Panc1 (cell line): ENCODE data around the gene REV1. TPM values are rescaled to one million over a fixed set of nuclear protein-coding genes. Genes with fewer than 3 reads are reported as not detected.

Experiments used
- ATAC-seq: fragments of 200-7000 bp; cut with Tn5 transposase; 2 replicates; pipeline ENCODE4 v1.9.1; 2020; ENCODE audit warnings: mild to moderate bottlenecking, moderate library complexity
- BruUV-seq: library from RNA; stranded (reverse); fragments of 400-500 nt; replicated peaks from 2 replicates; lab custom pipeline; 2021; lab: Mats Ljungman, UMichigan
- CTCF ChIA-PET: fragments of 300-600 bp; sonication (Branson Sonifier 250); formaldehyde crosslinking; loops from one replicate; lab custom pipeline; 2022; ENCODE audit warnings: antibody characterized with exemption; lab: Charles Lee
- POLR2A ChIA-PET: fragments of 300-600 bp; sonication (Branson Sonifier 250); formaldehyde crosslinking; loops from one replicate; lab custom pipeline; 2022; ENCODE audit warnings: antibody characterized with exemption; lab: Charles Lee
- DNase-seq: peaks from one replicate; pipeline ENCODE4 v3.0.0-alpha.2; 2010; ENCODE audit warnings: low read depth, low spot score
- H3K27ac ChIP-seq: 2 replicates; pipeline ENCODE4 v1.5.1; 2011; ENCODE audit warnings: mild to moderate bottlenecking, low read length, inconsistent platforms
- H3K27me3 ChIP-seq: fragments of 200-500 bp; sonication (Bioruptor generic); 2 replicates; pipeline ENCODE4 v1.6.0; 2014; ENCODE audit warnings: low read length, inconsistent platforms; ENCODE audit not compliant: control insufficient read depth, insufficient read depth
- H3K36me3 ChIP-seq: fragments of 200-500 bp; sonication (Bioruptor generic); 2 replicates; pipeline ENCODE4 v1.5.1; 2014; ENCODE audit warnings: inconsistent platforms, mild to moderate bottlenecking, low read length, moderate library complexity; ENCODE audit not compliant: control insufficient read depth, insufficient read depth
- H3K4me1 ChIP-seq: 2 replicates; pipeline ENCODE4 v1.5.1; 2011; ENCODE audit warnings: inconsistent platforms, mild to moderate bottlenecking, low read length, moderate library complexity; ENCODE audit not compliant: control insufficient read depth, insufficient read depth
- H3K4me3 ChIP-seq, 2 experiments: 2 replicates each; pipeline ENCODE4 v1.5.1; 2011 to 2012; ENCODE audit warnings: low read depth in 2 of 2, low read length in 2 of 2, mild to moderate bottlenecking in 2 of 2, inconsistent platforms in 1 of 2, moderate library complexity in 1 of 2
- H3K9me3 ChIP-seq: fragments of 200-500 bp; sonication (Bioruptor generic); 2 replicates; pipeline ENCODE4 v1.5.1; 2014; ENCODE audit warnings: low read depth, mild to moderate bottlenecking, inconsistent platforms, low read length, moderate library complexity; ENCODE audit not compliant: control insufficient read depth, insufficient read depth
- CTCF ChIP-seq: fragments of 450-650 bp; IDR thresholded peaks from 2 replicates; pipeline ENCODE4 v1.5.1; 2017; ENCODE audit warnings: mild to moderate bottlenecking
- POLR2AphosphoS5 ChIP-seq: IDR thresholded peaks from 2 replicates; pipeline ENCODE4 v1.6.1; 2012; ENCODE audit warnings: mild to moderate bottlenecking, low read depth, low read length, moderate library complexity
- REST ChIP-seq, 2 experiments: IDR thresholded peaks; 2 replicates each; pipeline ENCODE4 v1.6.1; 2011 to 2012; ENCODE audit warnings: low read depth in 2 of 2, control low read depth in 1 of 2, low read length in 1 of 2, mild to moderate bottlenecking in 1 of 2, moderate library complexity in 1 of 2; ENCODE audit not compliant: insufficient read depth in 1 of 2
- SIN3A ChIP-seq: IDR thresholded peaks from 2 replicates; pipeline ENCODE4 v1.6.1; 2012; ENCODE audit warnings: low read depth, mild to moderate bottlenecking, low read length, moderate library complexity, borderline replicate concordance; ENCODE audit not compliant: insufficient read depth
- TCF7L2 ChIP-seq: IDR thresholded peaks from 2 replicates; pipeline ENCODE4 v1.6.1; 2011; ENCODE audit warnings: mild to moderate bottlenecking, low read depth, low read length, inconsistent platforms
- in situ Hi-C: cut with HindIII; loops from 2 replicates; pipeline ENCODE4 v1.10.0; 2016; ENCODE audit warnings: low sequenced_read_pairs, low pct_unique_long_range_greater_than_20kb
- intact Hi-C: fragments of 100-400 bp; cut with micrococcal nuclease; formaldehyde crosslinking; loops from one replicate; pipeline ENCODE4 v1.10.0; 2022; ENCODE audit not compliant: unreplicated experiment
- total RNA-seq: library from RNA; stranded (reverse); gene quantifications from one replicate; pipeline ENCODE4 v1.2.1, GENCODE V29; 2021; ENCODE audit not compliant: unreplicated experiment

The REV1 gene
- total RNA-seq, 1 experiment from 2014 or later = 35.0 TPM

GRCh38 chr2:99524056-99524455, 34.2 kb upstream of the REV1 start:
- DNase-seq = no peak
- ATAC-seq = no peak
- intact Hi-C loops = no loop called here
- ChIA-PET POLR2A (no interaction called here), CTCF (no interaction called here)
- in situ Hi-C loops = no loop called here
- H3K9me3 ChIP-seq = no peaks in the 10 kb centered on the region
- no peaks in the 10 kb centered on the region for H3K36me3 ChIP-seq
- BruUV-seq = no TSS peak
- no peak overlapping the region for H3K4me3 ChIP-seq
- no peak for TF ChIP-seq REST (IDR thresholded peaks at IDR 0.05; ENCODE audit: insufficient read depth in 1 of 2, low read depth in 2 of 2, low read length in 1 of 2)
- TF ChIP-seq TCF7L2 = no peak
- no peak for TF ChIP-seq CTCF
- TF ChIP-seq SIN3A = no peak
- no peak for TF ChIP-seq POLR2AphosphoS5
- H3K27ac ChIP-seq = no peak overlapping the region
- H3K27me3 ChIP-seq = no peaks in the 10 kb centered on the region; the same call in 1 of the 2 replicates
- no peaks in the 10 kb centered on the region for H3K4me1 ChIP-seq

- ChIA-PET CTCF (no interaction called here), POLR2A (no interaction called here)
- TF ChIP-seq SIN3A (no peak), REST (IDR thresholded peaks at IDR 0.05; ENCODE audit: insufficient read depth in 1 of 2, low read depth in 2 of 2, low read length in 1 of 2) (no peak), POLR2AphosphoS5 (no peak), CTCF (no peak), TCF7L2 (no peak)
- ATAC-seq = no peak
- intact Hi-C loops = no loop called here
- no peak for DNase-seq
- Histone ChIP-seq H3K27me3 (no peaks in the 10 kb centered on the region; the same call in 1 of the 2 replicates), H3K4me3 (no peak overlapping the region), H3K4me1 (no peaks in the 10 kb centered on the region), H3K36me3 (no peaks in the 10 kb centered on the region), H3K9me3 (no peaks in the 10 kb centered on the region), H3K27ac (no peak overlapping the region)
- in situ Hi-C loops = no loop called here
- BruUV-seq = no TSS peak
These were observed 32.3 kb upstream of the REV1 start for GRCh38 chr2:99522157-99522556.
